CD14-positive monocyte (primary cell): ENCODE data around the gene REG3G. TPM values are rescaled to one million over a fixed set of nuclear protein-coding genes. Genes with fewer than 3 reads are reported as not detected.

ENCODE experiments used
- DNase-seq, 3 donors: peaks; one replicate each; pipeline ENCODE4 v3.0.0-alpha.2; 2011 to 2022
- H2AFZ ChIP-seq: 2 replicates; pipeline ENCODE4 v1.6.0; 2012; ENCODE audit warnings: mild to moderate bottlenecking, low read depth, low read length, inconsistent platforms; ENCODE audit not compliant: insufficient read depth, poor library complexity, severe bottlenecking
- H3K27ac ChIP-seq, 2 donors: 1 replicate in 1 of 2; 2 replicates in 1 of 2; pipeline ENCODE4 v1.5.1; 2012 to 2013; ENCODE audit warnings: low read length in 2 of 2, control low read depth in 1 of 2, inconsistent platforms in 1 of 2, low read depth in 1 of 2, mild to moderate bottlenecking in 1 of 2
- H3K27me3 ChIP-seq, 2 donors: one replicate each; pipeline versions ENCODE4 v1.6.0 to v1.6.1; 2011 to 2013; ENCODE audit warnings: low read length in 2 of 2; ENCODE audit not compliant: control insufficient read depth in 2 of 2, insufficient read depth in 2 of 2
- H3K36me3 ChIP-seq, 2 donors: replicated peaks in 1 of 2; 1 replicate in 1 of 2; 2 replicates in 1 of 2; pipeline versions ENCODE4 v1.5.1 to v1.6.1; 2012 to 2013; ENCODE audit warnings: low read length in 2 of 2, control low read depth in 1 of 2, inconsistent platforms in 1 of 2, mild to moderate bottlenecking in 1 of 2; ENCODE audit not compliant: insufficient read depth in 2 of 2, control insufficient read depth in 1 of 2
- H3K4me1 ChIP-seq, 2 donors: 1 replicate in 1 of 2; 2 replicates in 1 of 2; pipeline versions ENCODE4 v1.5.1 to v1.6.1; 2012 to 2013; ENCODE audit warnings: low read length in 2 of 2, control low read depth in 1 of 2, inconsistent platforms in 1 of 2, mild to moderate bottlenecking in 1 of 2, moderate library complexity in 1 of 2; ENCODE audit not compliant: insufficient read depth in 2 of 2, control insufficient read depth in 1 of 2
- H3K4me2 ChIP-seq: replicated peaks from 2 replicates; pipeline ENCODE3; 2012; ENCODE audit warnings: low read length, moderate library complexity, mild to moderate bottlenecking; ENCODE audit not compliant: poor library complexity, severe bottlenecking; ENCODE audit errors: extremely low read depth
- H3K4me3 ChIP-seq, 3 experiments: fragments of 200-600 bp in 1 of 3; sonication (generic) in 1 of 3; replicated peaks in 1 of 3; 1 replicate in 2 of 3; 2 replicates in 1 of 3; pipeline ENCODE4 v1.5.1; 2011 to 2013; ENCODE audit warnings: low read length in 3 of 3, mild to moderate bottlenecking in 3 of 3, control low read depth in 2 of 3, low read depth in 2 of 3, inconsistent platforms in 1 of 3, moderate library complexity in 1 of 3
- H3K79me2 ChIP-seq: 2 replicates; pipeline ENCODE4 v1.6.0; 2012; ENCODE audit warnings: mild to moderate bottlenecking, control low read depth, inconsistent platforms, low read length, moderate library complexity; ENCODE audit not compliant: insufficient read depth
- H3K9ac ChIP-seq: 2 replicates; pipeline ENCODE4 v1.6.0; 2017; ENCODE audit warnings: low read length, mild to moderate bottlenecking; ENCODE audit not compliant: insufficient read depth, poor library complexity, severe bottlenecking
- H3K9me3 ChIP-seq, 2 donors: replicated peaks in 1 of 2; 1 replicate in 1 of 2; 2 replicates in 1 of 2; pipeline versions ENCODE4 v1.5.1 to v1.6.1; 2012 to 2013; ENCODE audit warnings: low read length in 2 of 2, control low read depth in 1 of 2; ENCODE audit not compliant: control insufficient read depth in 1 of 2, insufficient read depth in 1 of 2
- H4K20me1 ChIP-seq: 2 replicates; pipeline ENCODE4 v1.6.0; 2012; ENCODE audit warnings: mild to moderate bottlenecking, low read length, control low read depth, moderate library complexity; ENCODE audit not compliant: insufficient read depth
- H3K27ac Mint-ChIP-seq, 7 donors: one replicate each; pipeline ENCODE4 v1.8.0; 2020; ENCODE audit warnings: mild to moderate bottlenecking in 7 of 7, mixed read lengths in 7 of 7, moderate library complexity in 6 of 7, inconsistent platforms in 2 of 7
- H3K27me3 Mint-ChIP-seq, 3 donors: one replicate each; pipeline ENCODE4 v1.8.0; 2021 to 2022; ENCODE audit warnings: low read depth in 3 of 3, mild to moderate bottlenecking in 3 of 3, mixed read lengths in 3 of 3, moderate library complexity in 3 of 3, inconsistent platforms in 1 of 3
- H3K36me3 Mint-ChIP-seq, 2 donors: one replicate each; pipeline ENCODE4 v1.8.0; 2020; ENCODE audit warnings: mixed read lengths in 2 of 2, inconsistent platforms in 1 of 2, mild to moderate bottlenecking in 1 of 2
- H3K4me1 Mint-ChIP-seq: one replicate; pipeline ENCODE4 v1.8.0; 2020; ENCODE audit warnings: mild to moderate bottlenecking, mixed read lengths
- H3K4me3 Mint-ChIP-seq, 2 donors: one replicate each; pipeline ENCODE4 v1.8.0; 2020; ENCODE audit warnings: mild to moderate bottlenecking in 2 of 2, mixed read lengths in 2 of 2, moderate library complexity in 1 of 2
- H3K9me3 Mint-ChIP-seq, 7 donors: one replicate each; pipeline ENCODE4 v1.8.0; 2020 to 2022; ENCODE audit warnings: mixed read lengths in 7 of 7, mild to moderate bottlenecking in 6 of 7, moderate library complexity in 6 of 7, inconsistent platforms in 2 of 7
- CTCF ChIP-seq: fragments of 200-600 bp; IDR thresholded peaks from one replicate; pipeline ENCODE4 v1.8.0; 2022; ENCODE audit warnings: antibody characterized with exemption, mild to moderate bottlenecking
- whole genome bisulfite sequencing: methylation state at CpG from one replicate; pipeline ENCODE4 v1.1.5; 2013; ENCODE audit warnings: missing lambda C conversion rate; ENCODE audit not compliant: insufficient coverage; 5-methylcytosine and 5-hydroxymethylcytosine counted together
- intact Hi-C, 2 donors: fragments of 100-400 bp; cut with micrococcal nuclease; formaldehyde crosslinking; loops; one replicate each; pipeline versions ENCODE4 v1.15.0 to v1.15.1; 2023
- polyA plus RNA-seq, 3 donors: library from polyadenylated mRNA; depleted of rRNA in 1 of 3; unstranded in 2 of 3; stranded (reverse) in 1 of 3; fragments of 300-500 nt in 2 of 3; fragments of >200 nt in 1 of 3; fragmentation: Illumina TruSeq in 2 of 3; gene quantifications; 1 replicate in 2 of 3; 2 replicates in 1 of 3; pipeline ENCODE4 v1.2.3, GENCODE V29; 2012 to 2021

The REG3G gene
- polyA plus RNA-seq, 3 donors: not detected

GRCh38 chr2:78992451-78992806 is 33.1 kb upstream of the REG3G start:
- no peaks in the 10 kb centered on the region for H4K20me1 ChIP-seq
- DNase-seq: no peak
- no peaks in the 10 kb centered on the region for H3K4me1 ChIP-seq
- Mint-ChIP-seq H3K4me3 (peak overlapping the region in 1 of 2 donors; percentile 75), H3K27me3 (peaks cover 6 to 34% (median 7%) of the 10 kb centered on the region in 3 donors), H3K9me3 (peaks cover 0 to 6% (median 0%) of the 10 kb centered on the region in 7 donors), H3K36me3 (peaks cover 0 to 4% of the 10 kb centered on the region in 2 donors), H3K27ac (no peak overlapping the region), H3K4me1 (peaks cover 4% of the 10 kb centered on the region)
- H3K36me3 ChIP-seq: no peaks in the 10 kb centered on the region
- no peak overlapping the region for H3K4me3 ChIP-seq
- intact Hi-C loops: no loop called here
- H2AFZ ChIP-seq: peak overlapping the region; percentile 29
- H3K4me2 ChIP-seq: no peak overlapping the region
- no peak overlapping the region for H3K27ac ChIP-seq
- 28% methylated on average over 11 of the region's 11 CpGs for WGBS
- H3K79me2 ChIP-seq: no peaks in the 10 kb centered on the region
- H3K9me3 ChIP-seq: peaks cover 0 to 11% of the 10 kb centered on the region in 2 donors
- no peak for TF ChIP-seq CTCF
- peaks cover 33 to 59% of the 10 kb centered on the region in 2 donors for H3K27me3 ChIP-seq
- H3K9ac ChIP-seq: no peak overlapping the region

- Histone ChIP-seq H3K9ac (no peak overlapping the region), H3K9me3 (peaks cover 0 to 11% of the 10 kb centered on the region in 2 donors), H2AFZ (peak overlapping the region; percentile 29), H3K27ac (no peak overlapping the region), H3K4me3 (no peak overlapping the region), H3K4me1 (no peaks in the 10 kb centered on the region), H4K20me1 (no peaks in the 10 kb centered on the region), H3K27me3 (peaks cover 33 to 57% of the 10 kb centered on the region in 2 donors), H3K36me3 (no peaks in the 10 kb centered on the region), H3K79me2 (no peaks in the 10 kb centered on the region), H3K4me2 (no peak overlapping the region)
- no peak for DNase-seq
- no peak for TF ChIP-seq CTCF
- Mint-ChIP-seq H3K36me3 (peaks cover 0 to 4% of the 10 kb centered on the region in 2 donors), H3K27ac (no peak overlapping the region), H3K4me1 (peaks cover 4% of the 10 kb centered on the region), H3K9me3 (peaks cover 0 to 6% (median 0%) of the 10 kb centered on the region in 7 donors), H3K4me3 (peak overlapping the region in 1 of 2 donors; percentile 75), H3K27me3 (peaks cover 6 to 34% (median 7%) of the 10 kb centered on the region in 3 donors)
- intact Hi-C loops: no loop called here
- under 1% methylated on average over 45 of the region's 45 CpGs for WGBS
These were observed 32.5 kb upstream of the REG3G start for GRCh38 chr2:78992807-78993517.
